Measurements from ENCODE around the gene EFL1.

DNA sequence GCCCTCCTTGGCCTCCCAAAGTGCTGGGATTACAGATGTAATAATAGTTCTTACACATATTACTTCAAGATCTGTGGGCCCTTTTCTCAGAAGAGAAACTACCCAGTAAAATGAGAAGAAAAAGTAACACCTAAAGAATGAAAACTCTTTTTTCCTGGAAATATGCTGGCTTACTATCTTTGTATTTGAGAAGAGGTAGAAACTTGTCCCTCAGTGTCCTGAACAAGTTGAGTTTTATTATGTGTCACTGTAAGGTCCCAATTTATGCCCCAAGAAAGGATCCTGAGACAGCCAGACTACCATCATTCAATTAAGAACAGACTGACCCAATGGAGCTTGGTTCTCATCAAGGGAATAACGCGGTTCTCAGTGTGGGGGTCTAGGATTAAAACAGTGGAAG, 93.8 kb downstream of the EFL1 start:
- no peak for TF ChIP-seq GATA2 (IDR thresholded peaks at IDR 0.05; ENCODE audit: low read depth, low read length)
- TF ChIP-seq GATA3 (IDR thresholded peaks at IDR 0.05; ENCODE audit: low read depth, low read length) = no peak
